Pons (tissue), 1 donor: ENCODE results near the gene DIO1.
A peak's percentile ranks its signal among the peaks of the same experiment; 100 is the strongest.
"Not testable (repeated sequence)": the region's sequence is repeated elsewhere in the genome, so short reads cannot be mapped to it uniquely, and the experiment has no call there.

Experiments
- DNase-seq: peaks from one replicate; pipeline ENCODE4 v3.0.0-alpha.2; 2016; ENCODE audit warnings: low spot score

Gene DIO1

DNA sequence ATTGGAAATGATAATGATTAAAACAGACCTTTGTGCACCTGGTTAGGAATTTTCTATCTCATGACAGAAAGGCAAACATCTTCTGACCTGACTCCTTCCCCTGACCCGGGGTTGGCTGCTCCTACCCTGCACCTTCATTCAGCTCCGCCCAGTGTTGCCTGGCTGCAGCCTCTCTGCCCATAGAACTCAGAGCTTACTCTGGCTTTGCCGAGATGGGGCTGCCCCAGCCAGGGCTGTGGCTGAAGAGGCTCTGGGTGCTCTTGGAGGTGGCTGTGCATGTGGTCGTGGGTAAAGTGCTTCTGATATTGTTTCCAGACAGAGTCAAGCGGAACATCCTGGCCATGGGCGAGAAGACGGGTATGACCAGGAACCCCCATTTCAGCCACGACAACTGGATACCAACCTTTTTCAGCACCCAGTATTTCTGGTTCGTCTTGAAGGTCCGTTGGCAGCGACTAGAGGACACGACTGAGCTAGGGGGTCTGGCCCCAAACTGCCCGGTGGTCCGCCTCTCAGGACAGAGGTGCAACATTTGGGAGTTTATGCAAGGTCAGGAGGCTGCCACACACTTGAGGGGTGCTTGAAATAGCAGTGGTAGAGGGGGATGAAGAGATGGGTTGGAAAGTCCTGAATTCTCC is at the start of gene DIO1:
TSS of gene DIO1 (plus strand) at position 189 of the 638 bp plus-strand sequence. CDS start at position 213, 24 bp downstream.
- DNase-seq: no peak

GRCh38 chr1:53847980-53848379 is 46.0 kb upstream of the DIO1 start:
- DNase-seq: no peak

GRCh38 chr1:53850082-53850673 is 43.8 kb upstream of the DIO1 start:
- no peak for DNase-seq

GRCh38 chr1:53851571-53852285 is 42.3 kb upstream of the DIO1 start:
- no peak for DNase-seq

DNA sequence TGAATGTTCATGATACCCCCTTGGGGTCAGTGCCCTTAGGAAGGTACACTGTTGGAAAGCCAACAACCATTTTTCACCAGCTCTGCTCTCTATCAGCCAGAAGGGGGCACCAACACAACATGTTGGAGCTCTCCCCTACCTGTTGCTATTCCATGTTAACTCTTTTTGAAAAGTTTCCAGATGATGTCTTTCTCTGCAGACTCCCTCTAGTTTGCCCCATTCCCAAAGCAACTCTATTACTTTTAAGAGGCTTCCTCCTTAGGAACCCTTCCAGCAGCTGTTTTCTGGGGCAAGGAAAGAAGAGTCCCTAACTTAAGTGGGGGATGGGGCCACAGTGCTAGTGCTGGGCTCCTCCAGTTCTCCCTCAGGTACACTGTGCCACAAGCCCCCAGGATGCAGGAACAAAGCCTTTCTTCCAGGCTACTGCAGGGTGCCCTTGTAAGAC is 33.0 kb upstream of the DIO1 start:
- peak; percentile 65 for DNase-seq

DNA sequence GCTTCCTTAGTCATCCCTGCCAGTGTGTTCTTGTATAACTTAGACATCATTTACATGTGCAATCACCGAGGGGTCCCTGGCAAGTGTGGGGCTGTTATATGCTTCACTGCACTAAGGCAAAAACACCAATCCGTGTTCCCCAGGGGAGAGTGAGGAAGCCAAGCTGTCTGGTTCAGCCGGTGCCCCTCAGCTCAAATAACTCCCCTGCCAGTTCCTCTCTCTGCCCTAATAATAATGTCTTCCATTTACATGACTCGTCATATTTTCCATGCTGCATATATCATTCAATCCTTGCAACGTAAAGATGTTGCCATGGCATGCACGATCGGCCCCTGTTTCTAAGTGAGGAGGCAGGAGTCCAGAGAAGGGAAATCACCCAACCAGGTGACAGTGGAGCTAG is 31.5 kb upstream of the DIO1 start:
- no peak for DNase-seq

DNA sequence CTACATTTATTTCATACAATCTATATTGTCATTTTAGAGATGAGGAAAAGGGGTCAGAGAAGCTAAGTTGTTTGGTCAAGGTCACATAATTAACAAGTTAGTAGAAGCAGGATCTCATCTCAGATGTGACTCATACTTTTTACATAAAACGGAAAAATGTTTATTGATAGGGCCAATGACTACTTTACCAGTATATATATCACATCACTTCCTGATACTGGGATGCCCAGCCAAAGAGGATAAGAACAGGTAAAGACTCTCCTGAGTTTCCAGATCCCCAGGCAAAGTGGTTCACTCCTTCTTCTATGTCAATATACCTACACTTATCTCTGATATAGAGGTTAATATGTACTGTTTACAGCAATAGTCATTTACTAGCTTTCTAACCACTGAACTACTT is 25.4 kb upstream of the DIO1 start:
- no peak for DNase-seq

GRCh38 chr1:53869454-53870117 is 24.4 kb upstream of the DIO1 start:
- DNase-seq: peak; percentile 64

DNA sequence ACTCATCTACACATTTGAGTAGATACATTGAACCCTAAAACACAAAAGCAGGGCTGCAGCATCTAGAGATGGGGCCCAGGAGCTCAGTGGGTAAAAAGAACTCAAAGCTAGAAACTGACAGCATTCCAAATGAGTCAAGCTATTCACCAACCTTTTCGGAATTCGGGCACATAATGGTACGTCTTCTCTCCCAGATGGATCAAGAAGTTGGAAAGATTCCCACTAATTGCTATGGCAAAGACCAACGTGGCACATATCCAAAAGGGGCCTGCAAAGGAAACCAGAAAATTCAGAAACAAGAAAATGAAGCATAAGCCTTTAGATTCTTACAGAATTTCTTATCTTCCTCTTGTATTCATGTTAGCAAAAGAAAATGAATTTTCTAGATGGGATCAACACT is 22.8 kb upstream of the DIO1 start:
- no peak for DNase-seq

- no peak for DNase-seq
These were observed 22.1 kb upstream of the DIO1 start for GRCh38 chr1:53871773-53872484.

- DNase-seq: not testable (repeated sequence)
These were observed 18.8 kb upstream of the DIO1 start for GRCh38 chr1:53875150-53875549.

GRCh38 chr1:53878492-53879105 is 15.4 kb upstream of the DIO1 start:
- DNase-seq: peak; percentile 30

DNA sequence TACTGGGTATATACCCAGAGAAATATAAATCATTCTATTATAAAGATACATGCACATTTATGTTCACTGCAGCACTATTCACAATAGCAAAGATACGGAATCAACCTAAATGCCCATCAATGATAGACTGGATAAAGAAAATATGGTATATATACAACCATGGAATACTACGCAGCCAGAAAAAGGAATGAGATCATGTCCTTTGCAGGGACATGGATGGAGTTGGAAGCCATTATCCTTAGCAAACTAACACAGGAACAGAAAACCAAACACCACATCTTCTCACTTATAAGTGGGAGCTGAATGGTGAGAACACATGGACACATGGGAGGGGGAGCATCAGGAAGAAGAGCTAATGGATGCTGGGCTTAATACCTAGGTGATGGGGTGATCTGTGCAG is 12.1 kb upstream of the DIO1 start:
- not testable (repeated sequence) for DNase-seq

- DNase-seq: not testable (repeated sequence)
These were observed 10.4 kb upstream of the DIO1 start for GRCh38 chr1:53883600-53883999.

DNA sequence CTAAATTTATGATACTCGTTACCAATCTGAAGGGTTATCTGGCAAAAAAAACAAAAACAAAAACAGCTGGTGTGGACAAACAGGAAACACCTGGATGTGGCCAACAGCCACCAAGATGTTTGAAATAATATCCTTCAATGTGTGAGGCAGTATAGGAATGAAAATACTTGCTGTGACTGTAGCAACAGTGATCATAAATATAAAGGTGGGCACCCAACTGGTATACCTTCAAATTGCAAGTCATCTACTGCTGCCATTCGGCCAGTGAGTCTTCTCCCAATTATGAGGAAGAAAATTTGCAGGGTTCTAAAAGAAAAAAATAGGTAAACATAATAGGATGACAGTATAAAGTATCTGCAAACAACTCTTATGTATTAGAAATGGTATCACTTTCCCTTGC is 5.3 kb upstream of the DIO1 start:
- DNase-seq: no peak

DNA sequence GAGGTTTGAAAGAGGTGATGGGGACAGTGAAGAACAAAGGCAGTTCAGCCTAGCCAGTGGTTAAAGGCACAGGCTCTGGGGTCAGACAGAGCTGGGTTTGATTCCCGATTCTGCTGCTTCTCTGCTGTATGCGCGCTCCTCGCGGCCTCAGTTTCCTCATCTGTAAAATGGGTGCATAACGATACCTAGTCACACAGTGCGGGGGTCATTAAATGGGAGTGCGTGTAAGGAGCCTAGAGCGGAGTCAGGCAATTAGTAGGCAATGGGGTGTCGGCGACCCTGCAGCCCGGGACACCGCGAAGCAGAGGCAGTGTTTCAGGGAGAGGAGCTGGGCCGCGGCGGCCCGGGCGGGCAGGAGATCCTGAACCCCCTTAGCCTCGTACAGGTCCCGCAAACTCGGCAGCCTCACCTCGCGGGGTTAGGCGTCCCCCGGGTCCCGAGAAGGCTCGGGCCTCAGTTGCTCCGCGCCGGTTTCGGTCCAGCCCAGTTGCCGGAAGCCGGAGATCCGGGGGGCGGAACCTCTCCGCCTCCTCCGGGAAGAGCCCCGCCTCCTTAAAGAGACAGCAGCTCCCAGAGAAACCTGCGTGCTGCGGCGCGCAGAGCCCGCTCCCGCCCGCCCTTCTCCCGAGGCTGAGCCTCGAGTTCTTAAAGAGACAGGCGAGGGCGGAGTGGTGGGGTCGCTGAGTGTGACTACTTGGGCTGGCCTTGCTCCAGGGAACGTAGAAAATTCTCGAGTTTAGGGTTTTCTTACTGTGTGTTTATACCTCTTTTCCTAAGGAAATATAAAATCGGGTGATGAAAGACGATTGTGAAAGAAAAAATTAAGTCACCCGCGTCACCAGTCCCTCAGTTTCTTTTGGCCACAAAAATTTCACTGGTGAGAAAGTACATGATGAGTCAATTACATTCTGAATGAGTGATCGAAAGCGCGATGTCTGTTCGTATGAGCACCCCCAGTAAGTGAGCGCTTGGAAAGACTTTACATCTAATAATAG is 4.4 kb upstream of the DIO1 start, which contains the start of gene YIPF1:
TSS of gene YIPF1 (minus strand) at position 494 of the 995 bp plus-strand sequence. CDS start 860 bp downstream, outside the sequence.
- DNase-seq: peak; percentile 95

DNA sequence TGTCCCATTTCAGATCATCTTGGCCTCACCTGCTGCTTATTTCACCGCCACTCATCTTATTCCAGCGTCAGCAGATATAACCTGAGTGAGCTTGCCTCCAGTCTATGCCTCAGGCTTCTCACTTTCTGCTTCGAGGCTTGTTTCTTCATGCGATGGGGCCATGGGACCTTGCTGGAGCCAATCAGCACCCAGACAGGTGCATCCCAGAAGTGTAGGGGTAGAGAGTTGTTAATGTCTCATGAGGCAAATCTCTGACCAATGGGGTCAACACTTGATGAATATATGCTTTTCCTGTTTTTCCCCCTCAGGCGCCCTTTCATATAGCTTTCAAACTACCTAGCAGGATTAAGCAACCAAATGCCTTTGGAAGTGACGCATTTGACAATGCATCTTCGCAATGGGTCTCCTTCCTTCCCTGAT is 3.5 kb upstream of the DIO1 start:
- DNase-seq: no peak

- no peak for DNase-seq
These were observed 3.0 kb upstream of the DIO1 start for GRCh38 chr1:53891018-53891417.

GRCh38 chr1:53891678-53892077 is 2.3 kb upstream of the DIO1 start:
- no peak for DNase-seq

- DNase-seq: peak; percentile 86
These were observed 1.1 kb upstream of the DIO1 start for GRCh38 chr1:53892911-53893310.
